ENCODE results near the gene SRRT.

The SRRT gene

DNA sequence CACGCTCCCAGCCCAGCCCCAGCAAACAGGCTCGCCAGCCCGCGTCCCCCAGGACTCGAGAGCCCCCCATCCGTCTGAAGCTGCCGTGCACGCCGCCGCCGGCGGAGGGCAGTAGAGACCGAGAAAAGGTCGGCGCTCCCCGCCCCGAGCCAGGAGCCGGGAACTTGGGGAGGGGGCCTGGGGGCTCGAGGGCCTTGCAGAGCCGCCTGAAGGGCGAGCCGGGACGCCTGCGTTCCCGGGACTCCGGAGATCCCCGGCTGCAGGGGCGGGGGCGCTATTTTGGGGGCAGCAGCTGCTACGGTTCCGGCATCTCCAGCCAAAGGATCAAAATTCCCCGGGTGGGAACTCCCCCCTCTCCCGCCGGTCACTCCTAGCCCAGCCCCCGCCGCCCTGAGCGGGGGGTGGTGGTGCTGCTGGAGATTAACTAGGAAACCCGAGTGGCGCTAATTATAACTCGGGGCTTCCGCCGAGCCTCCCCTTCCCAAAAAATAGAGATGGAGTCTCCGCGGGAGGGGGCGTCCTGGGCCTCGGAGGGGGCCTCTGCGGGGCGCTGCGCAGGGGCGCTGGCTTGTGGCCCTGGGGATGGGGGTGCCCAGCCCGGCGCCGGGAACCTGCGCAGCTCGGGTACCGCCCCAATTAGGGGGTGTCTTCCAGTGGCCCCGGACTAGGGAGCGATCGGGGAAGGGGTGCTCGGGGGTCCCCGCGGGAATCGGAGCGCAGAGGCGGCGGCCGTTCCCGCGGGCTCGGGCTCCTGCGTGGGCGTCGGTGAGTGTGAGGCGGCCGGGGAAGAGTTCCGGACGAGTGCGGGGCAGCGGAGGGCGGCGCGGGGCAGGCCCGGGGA, 20.2 kb downstream of the SRRT start:
- TF ChIP-seq, protein P1, sequence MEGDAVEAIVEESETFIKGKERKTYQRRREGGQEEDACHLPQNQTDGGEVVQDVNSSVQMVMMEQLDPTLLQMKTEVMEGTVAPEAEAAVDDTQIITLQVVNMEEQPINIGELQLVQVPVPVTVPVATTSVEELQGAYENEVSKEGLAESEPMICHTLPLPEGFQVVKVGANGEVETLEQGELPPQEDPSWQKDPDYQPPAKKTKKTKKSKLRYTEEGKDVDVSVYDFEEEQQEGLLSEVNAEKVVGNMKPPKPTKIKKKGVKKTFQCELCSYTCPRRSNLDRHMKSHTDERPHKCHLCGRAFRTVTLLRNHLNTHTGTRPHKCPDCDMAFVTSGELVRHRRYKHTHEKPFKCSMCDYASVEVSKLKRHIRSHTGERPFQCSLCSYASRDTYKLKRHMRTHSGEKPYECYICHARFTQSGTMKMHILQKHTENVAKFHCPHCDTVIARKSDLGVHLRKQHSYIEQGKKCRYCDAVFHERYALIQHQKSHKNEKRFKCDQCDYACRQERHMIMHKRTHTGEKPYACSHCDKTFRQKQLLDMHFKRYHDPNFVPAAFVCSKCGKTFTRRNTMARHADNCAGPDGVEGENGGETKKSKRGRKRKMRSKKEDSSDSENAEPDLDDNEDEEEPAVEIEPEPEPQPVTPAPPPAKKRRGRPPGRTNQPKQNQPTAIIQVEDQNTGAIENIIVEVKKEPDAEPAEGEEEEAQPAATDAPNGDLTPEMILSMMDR (IDR thresholded peaks at IDR 0.05; ENCODE audit: insufficient read depth, low read length): peak; percentile 43
- no peak for TF ChIP-seq GABPA (IDR thresholded peaks at IDR 0.05; ENCODE audit: low read depth)
- Histone ChIP-seq H3K27me3 (ENCODE audit: insufficient read depth, poor library complexity, severe bottlenecking) (peaks cover 43% of the 10 kb centered on the region), H3K4me3 (replicated peaks; ENCODE audit: insufficient read depth, low read length) (no peak overlapping the region), H3K27ac (replicated peaks) (no peak overlapping the region)
- no peak for DNase-seq (ENCODE audit: low read depth in 1 of 2, low spot score in 1 of 2)

DNA sequence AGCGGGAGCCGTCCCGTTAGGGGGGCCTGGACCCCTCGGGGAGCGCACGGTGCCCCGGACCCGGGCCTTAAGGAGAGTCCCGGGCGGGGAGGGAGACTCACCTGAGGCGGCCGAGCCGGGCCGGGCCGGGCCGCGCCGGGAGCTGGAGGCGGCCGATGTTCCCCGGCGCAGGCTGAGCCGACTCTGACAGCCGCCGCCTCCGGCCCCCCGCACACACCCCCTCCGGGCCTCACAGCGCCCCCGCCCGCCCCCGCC, 20.7 kb downstream of the SRRT start, which contains the start of gene ACHE:
TSS of gene ACHE (minus strand) at position 188 of the 255 bp plus-strand sequence. CDS start 1,656 bp downstream, outside the sequence.
- peak within 1 kb of the TSS; percentile 8; the same call in 1 of the 2 replicates for H3K4me3 ChIP-seq (replicated peaks; ENCODE audit: insufficient read depth, low read length)
- H3K27ac ChIP-seq (replicated peaks): no peak within 1 kb of the TSS

DNA sequence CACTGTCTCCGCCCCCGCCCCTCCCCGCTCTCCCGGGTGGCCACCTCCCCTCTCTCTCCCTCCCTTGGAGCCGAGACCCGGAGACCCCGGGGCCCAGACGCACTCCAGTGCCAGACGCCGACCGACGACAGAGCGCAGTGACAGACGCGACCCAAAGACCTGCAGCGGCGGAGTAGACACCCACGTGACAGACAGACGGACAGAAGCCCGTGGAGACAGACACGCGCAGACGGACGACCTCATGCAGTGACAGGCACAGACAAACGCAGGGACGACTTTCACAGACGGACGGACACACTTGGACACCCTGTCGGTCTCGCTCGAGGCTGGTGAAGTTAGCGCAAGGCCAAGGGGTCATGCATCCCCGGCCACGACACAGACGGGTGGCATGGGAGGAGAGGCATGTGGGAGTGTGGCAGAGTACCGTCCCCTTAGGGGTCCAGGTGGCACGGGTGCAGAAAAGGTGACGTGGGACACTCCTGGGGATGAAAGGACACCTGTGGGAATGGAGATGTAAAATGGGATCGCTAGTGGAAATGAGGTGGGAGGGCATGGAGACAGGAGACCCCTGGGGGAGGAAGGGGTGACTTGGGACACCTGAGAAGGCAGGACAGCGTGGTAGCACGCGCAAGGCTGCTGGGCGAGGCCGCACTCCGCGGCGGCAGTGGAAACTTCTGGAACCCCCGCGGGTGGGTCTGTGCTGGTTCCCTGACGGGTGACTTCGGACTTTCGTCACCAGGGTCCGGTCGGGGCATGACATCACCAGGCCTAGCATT, 21.2 kb downstream of the SRRT start:
- H3K27ac ChIP-seq (replicated peaks): no peak overlapping the region
- H3K27me3 ChIP-seq (ENCODE audit: insufficient read depth, poor library complexity, severe bottlenecking): peaks cover 35% of the 10 kb centered on the region
- peak in 1 of 2 experiments; percentile 19 for DNase-seq (ENCODE audit: low read depth in 1 of 2, low spot score in 1 of 2)
- TF ChIP-seq, protein P1 (IDR thresholded peaks at IDR 0.05; ENCODE audit: insufficient read depth, low read length): no peak
- no peak for TF ChIP-seq GABPA (IDR thresholded peaks at IDR 0.05; ENCODE audit: low read depth)
- no peak for TF ChIP-seq POLR2AphosphoS5 (IDR thresholded peaks at IDR 0.05; ENCODE audit: low read depth)
- TF ChIP-seq SPI1 (IDR thresholded peaks at IDR 0.05; ENCODE audit: borderline replicate concordance, low read depth): no peak
- TF ChIP-seq, protein P2, sequence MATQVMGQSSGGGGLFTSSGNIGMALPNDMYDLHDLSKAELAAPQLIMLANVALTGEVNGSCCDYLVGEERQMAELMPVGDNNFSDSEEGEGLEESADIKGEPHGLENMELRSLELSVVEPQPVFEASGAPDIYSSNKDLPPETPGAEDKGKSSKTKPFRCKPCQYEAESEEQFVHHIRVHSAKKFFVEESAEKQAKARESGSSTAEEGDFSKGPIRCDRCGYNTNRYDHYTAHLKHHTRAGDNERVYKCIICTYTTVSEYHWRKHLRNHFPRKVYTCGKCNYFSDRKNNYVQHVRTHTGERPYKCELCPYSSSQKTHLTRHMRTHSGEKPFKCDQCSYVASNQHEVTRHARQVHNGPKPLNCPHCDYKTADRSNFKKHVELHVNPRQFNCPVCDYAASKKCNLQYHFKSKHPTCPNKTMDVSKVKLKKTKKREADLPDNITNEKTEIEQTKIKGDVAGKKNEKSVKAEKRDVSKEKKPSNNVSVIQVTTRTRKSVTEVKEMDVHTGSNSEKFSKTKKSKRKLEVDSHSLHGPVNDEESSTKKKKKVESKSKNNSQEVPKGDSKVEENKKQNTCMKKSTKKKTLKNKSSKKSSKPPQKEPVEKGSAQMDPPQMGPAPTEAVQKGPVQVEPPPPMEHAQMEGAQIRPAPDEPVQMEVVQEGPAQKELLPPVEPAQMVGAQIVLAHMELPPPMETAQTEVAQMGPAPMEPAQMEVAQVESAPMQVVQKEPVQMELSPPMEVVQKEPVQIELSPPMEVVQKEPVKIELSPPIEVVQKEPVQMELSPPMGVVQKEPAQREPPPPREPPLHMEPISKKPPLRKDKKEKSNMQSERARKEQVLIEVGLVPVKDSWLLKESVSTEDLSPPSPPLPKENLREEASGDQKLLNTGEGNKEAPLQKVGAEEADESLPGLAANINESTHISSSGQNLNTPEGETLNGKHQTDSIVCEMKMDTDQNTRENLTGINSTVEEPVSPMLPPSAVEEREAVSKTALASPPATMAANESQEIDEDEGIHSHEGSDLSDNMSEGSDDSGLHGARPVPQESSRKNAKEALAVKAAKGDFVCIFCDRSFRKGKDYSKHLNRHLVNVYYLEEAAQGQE (IDR thresholded peaks at IDR 0.05; ENCODE audit: insufficient replicate concordance, low read depth): no peak
- 0 out of 2 replicates have a peak overlapping the region, but pooled peaks have one; percentile 8 for H3K4me3 ChIP-seq (replicated peaks; ENCODE audit: insufficient read depth, low read length)

More for the DNA sequence above, 20.7 kb downstream of the SRRT start, which contains the start of gene ACHE:
- TF ChIP-seq, protein P2 (IDR thresholded peaks at IDR 0.05; ENCODE audit: insufficient replicate concordance, low read depth): no peak
- TF ChIP-seq GABPA (IDR thresholded peaks at IDR 0.05; ENCODE audit: low read depth) (no peak), SPI1 (IDR thresholded peaks at IDR 0.05; ENCODE audit: borderline replicate concordance, low read depth) (no peak), POLR2AphosphoS5 (IDR thresholded peaks at IDR 0.05; ENCODE audit: low read depth) (no peak)
- TF ChIP-seq, protein P1 (IDR thresholded peaks at IDR 0.05; ENCODE audit: insufficient read depth, low read length): no peak
- DNase-seq (ENCODE audit: low read depth in 1 of 2, low spot score in 1 of 2): no peak
- peaks cover 40% of the 10 kb centered on the region for H3K27me3 ChIP-seq (ENCODE audit: insufficient read depth, poor library complexity, severe bottlenecking)
